ENCODE data around the gene NHEJ1. TPM values are rescaled to one million over a fixed set of nuclear protein-coding genes. Genes with fewer than 3 reads are reported as not detected.
A peak's percentile ranks its signal among the peaks of the same experiment; 100 is the strongest.

NHEJ1 gene
- total and polyA plus RNA-seq, 2 of the 13 experiments (the other 11 are each of a cell fraction or from before 2014, with no cell fraction given) = 30.0 to 30.7 TPM

DNA sequence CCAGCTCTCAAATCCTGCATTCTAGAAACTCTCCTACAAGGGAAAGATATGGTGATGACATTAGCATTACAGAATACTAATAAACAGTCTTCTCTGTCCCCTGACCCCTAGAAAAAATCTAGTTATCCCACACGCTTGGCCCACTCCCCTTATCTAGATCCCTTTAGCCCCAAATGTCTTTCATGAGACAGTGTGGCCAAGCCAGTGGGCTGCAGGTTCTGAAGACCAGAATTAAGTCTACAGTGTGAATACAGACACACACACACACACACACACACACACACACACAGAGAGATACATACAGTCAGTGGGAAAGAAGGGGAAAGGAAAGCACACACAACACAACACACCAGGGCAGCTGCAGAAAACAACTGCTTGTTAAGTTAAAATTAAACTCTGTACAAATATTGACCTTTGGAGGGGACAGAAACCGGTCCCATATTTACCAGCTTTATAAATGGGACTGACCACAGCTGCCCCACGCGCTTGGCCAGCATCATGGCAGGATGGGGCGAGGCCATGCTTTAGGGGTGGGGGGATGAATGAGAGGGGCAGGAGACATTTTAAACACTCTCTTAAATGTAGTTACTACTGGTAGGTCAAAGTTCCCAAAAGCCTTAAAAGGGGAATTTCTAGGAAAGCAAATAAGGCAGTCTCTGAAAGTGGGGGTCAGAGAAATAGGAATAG lies 49.1 kb downstream of the NHEJ1 start (continued):
- TF ChIP-seq, protein P1, sequence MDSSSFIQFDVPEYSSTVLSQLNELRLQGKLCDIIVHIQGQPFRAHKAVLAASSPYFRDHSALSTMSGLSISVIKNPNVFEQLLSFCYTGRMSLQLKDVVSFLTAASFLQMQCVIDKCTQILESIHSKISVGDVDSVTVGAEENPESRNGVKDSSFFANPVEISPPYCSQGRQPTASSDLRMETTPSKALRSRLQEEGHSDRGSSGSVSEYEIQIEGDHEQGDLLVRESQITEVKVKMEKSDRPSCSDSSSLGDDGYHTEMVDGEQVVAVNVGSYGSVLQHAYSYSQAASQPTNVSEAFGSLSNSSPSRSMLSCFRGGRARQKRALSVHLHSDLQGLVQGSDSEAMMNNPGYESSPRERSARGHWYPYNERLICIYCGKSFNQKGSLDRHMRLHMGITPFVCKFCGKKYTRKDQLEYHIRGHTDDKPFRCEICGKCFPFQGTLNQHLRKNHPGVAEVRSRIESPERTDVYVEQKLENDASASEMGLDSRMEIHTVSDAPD (CRISPR knock-in tag; IDR thresholded peaks at IDR 0.05) = peak; percentile 60; the same call in 1 of the 2 replicates
- TF ChIP-seq HHEX (CRISPR knock-in tag; IDR thresholded peaks at IDR 0.05) (peak; percentile 89), CEBPB (IDR thresholded peaks at IDR 0.05; ENCODE audit: borderline replicate concordance, low read depth, low read length) (no peak), RBM22 (optimal IDR thresholded peaks at IDR 0.05; ENCODE audit: low read length) (peak; percentile 70), SMAD3 (CRISPR knock-in tag; IDR thresholded peaks at IDR 0.05) (peak; percentile 78), CC2D1A (CRISPR knock-in tag; IDR thresholded peaks at IDR 0.05) (no peak), SOX13 (IDR thresholded peaks at IDR 0.05) (peak; percentile 87), SOX13 (CRISPR knock-in tag; conservative IDR thresholded peaks at IDR 0.05 in 1 of 2, IDR thresholded peaks at IDR 0.05 in 1 of 2) (peak in 1 of 2 experiments; percentile 93; a peak in 2 of 4 replicates), ZNF644 (CRISPR knock-in tag; IDR thresholded peaks at IDR 0.05; ENCODE audit: low read depth) (peak; percentile 98), ZMAT3 (CRISPR knock-in tag; conservative IDR thresholded peaks at IDR 0.05) (no peak), TRIM24 (CRISPR knock-in tag; IDR thresholded peaks at IDR 0.05) (no peak), PCBP1 (IDR thresholded peaks at IDR 0.05; ENCODE audit: borderline replicate concordance, low read depth, low read length) (no peak), NFIC (IDR thresholded peaks at IDR 0.05; ENCODE audit: low read length) (peak; percentile 77), ZNF749 (CRISPR knock-in tag; IDR thresholded peaks at IDR 0.05; ENCODE audit: borderline replicate concordance) (peak; percentile 78; the same call in 1 of the 2 replicates), TCF12 (IDR thresholded peaks at IDR 0.05) (no peak), TCF12 (CRISPR knock-in tag; IDR thresholded peaks at IDR 0.05) (no peak)
- TF ChIP-seq, protein P2, sequence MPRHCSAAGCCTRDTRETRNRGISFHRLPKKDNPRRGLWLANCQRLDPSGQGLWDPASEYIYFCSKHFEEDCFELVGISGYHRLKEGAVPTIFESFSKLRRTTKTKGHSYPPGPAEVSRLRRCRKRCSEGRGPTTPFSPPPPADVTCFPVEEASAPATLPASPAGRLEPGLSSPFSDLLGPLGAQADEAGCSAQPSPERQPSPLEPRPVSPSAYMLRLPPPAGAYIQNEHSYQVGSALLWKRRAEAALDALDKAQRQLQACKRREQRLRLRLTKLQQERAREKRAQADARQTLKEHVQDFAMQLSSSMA (CRISPR knock-in tag; IDR thresholded peaks at IDR 0.05) = no peak
- TF ChIP-seq, protein P3, sequence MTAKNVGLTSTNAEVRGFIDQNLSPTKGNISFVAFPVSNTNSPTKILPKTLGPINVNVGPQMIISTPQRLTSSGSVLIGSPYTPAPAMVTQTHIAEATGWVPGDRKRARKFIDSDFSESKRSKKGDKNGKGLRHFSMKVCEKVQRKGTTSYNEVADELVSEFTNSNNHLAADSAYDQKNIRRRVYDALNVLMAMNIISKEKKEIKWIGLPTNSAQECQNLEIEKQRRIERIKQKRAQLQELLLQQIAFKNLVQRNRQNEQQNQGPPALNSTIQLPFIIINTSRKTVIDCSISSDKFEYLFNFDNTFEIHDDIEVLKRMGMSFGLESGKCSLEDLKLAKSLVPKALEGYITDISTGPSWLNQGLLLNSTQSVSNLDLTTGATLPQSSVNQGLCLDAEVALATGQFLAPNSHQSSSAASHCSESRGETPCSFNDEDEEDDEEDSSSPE (CRISPR knock-in tag; IDR thresholded peaks at IDR 0.05) = 0 out of 2 replicates have a peak, but pooled peaks have one; percentile 47
- TF ChIP-seq, protein P4, sequence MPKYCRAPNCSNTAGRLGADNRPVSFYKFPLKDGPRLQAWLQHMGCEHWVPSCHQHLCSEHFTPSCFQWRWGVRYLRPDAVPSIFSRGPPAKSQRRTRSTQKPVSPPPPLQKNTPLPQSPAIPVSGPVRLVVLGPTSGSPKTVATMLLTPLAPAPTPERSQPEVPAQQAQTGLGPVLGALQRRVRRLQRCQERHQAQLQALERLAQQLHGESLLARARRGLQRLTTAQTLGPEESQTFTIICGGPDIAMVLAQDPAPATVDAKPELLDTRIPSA (CRISPR knock-in tag; IDR thresholded peaks at IDR 0.05; ENCODE audit: borderline replicate concordance) = no peak
- TF ChIP-seq, protein P5, sequence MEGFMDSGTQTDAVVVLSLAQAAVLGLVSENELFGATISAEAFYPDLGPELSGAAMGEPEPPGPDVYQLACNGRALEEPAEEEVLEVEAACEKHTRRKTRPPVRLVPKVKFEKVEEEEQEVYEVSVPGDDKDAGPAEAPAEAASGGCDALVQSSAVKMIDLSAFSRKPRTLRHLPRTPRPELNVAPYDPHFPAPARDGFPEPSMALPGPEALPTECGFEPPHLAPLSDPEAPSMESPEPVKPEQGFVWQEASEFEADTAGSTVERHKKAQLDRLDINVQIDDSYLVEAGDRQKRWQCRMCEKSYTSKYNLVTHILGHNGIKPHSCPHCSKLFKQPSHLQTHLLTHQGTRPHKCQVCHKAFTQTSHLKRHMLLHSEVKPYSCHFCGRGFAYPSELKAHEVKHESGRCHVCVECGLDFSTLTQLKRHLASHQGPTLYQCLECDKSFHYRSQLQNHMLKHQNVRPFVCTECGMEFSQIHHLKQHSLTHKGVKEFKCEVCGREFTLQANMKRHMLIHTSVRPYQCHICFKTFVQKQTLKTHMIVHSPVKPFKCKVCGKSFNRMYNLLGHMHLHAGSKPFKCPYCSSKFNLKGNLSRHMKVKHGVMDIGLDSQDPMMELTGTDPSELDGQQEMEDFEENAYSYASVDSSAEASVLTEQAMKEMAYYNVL (CRISPR knock-in tag; IDR thresholded peaks at IDR 0.05; ENCODE audit: borderline replicate concordance) = peak; percentile 89; the same call in 1 of the 2 replicates
- TF ChIP-seq, protein P6, sequence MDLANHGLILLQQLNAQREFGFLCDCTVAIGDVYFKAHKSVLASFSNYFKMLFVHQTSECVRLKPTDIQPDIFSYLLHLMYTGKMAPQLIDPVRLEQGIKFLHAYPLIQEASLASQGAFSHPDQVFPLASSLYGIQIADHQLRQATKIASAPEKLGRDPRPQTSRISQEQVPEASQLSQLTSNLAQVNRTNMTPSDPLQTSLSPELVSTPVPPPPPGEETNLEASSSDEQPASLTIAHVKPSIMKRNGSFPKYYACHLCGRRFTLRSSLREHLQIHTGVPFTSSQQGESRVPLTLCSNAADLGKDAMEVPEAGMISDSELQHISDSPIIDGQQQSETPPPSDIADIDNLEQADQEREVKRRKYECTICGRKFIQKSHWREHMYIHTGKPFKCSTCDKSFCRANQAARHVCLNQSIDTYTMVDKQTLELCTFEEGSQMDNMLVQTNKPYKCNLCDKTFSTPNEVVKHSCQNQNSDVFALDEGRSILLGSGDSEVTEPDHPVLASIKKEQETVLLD (CRISPR knock-in tag; IDR thresholded peaks at IDR 0.05; ENCODE audit: low read depth) = peak; percentile 69
- TF ChIP-seq, protein P7, sequence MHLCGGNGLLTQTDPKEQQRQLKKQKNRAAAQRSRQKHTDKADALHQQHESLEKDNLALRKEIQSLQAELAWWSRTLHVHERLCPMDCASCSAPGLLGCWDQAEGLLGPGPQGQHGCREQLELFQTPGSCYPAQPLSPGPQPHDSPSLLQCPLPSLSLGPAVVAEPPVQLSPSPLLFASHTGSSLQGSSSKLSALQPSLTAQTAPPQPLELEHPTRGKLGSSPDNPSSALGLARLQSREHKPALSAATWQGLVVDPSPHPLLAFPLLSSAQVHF (CRISPR knock-in tag; IDR thresholded peaks at IDR 0.05) = no peak

All from HepG2 (cell line).